GM13977 (cell line): ENCODE data around the gene KLHL26.

Experiments
- DNase-seq: peaks from one replicate; pipeline ENCODE4 v3.0.0; 2012; ENCODE audit warnings: low spot score
- in situ Hi-C: fragments of 300-500 bp; cut with MboI; formaldehyde crosslinking; loops from one replicate; pipeline ENCODE4 v1.12.0; 2022; ENCODE audit warnings: low sequenced_read_pairs, low pct_unique_long_range_greater_than_20kb, mixed read lengths, inconsistent platforms; ENCODE audit not compliant: unreplicated experiment
- TF ChIP-seq, protein P1 (sequence below): IDR thresholded peaks from 2 replicates; pipeline ENCODE4 v1.5.1; 2012; ENCODE audit warnings: mild to moderate bottlenecking, control low read depth; ENCODE audit not compliant: insufficient read depth; ENCODE audit errors: extremely low read depth, missing control alignments

The KLHL26 gene

DNA sequence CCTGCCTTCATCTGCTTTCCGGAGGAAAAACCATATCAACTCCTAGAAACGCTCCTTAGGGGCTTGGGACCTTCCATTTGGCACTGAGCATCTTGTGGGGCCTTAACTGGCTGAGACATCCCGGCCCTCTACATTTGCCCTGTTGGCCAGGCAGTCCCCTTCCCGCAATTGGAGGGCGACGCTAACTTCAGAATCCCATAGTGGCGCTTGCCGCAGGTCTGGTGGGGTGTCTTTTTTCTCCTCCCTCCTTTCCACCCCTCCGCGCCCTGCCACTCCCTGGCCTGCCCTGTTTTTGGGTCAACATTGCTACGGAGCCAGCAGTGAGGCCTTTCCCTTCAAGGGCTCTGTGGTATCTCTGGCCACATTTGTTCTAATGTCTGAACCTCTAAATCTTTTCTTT lies 33.1 kb downstream of the KLHL26 start:
- DNase-seq, result no peak
- in situ Hi-C loops, result no loop called here
- TF ChIP-seq, protein P1, sequence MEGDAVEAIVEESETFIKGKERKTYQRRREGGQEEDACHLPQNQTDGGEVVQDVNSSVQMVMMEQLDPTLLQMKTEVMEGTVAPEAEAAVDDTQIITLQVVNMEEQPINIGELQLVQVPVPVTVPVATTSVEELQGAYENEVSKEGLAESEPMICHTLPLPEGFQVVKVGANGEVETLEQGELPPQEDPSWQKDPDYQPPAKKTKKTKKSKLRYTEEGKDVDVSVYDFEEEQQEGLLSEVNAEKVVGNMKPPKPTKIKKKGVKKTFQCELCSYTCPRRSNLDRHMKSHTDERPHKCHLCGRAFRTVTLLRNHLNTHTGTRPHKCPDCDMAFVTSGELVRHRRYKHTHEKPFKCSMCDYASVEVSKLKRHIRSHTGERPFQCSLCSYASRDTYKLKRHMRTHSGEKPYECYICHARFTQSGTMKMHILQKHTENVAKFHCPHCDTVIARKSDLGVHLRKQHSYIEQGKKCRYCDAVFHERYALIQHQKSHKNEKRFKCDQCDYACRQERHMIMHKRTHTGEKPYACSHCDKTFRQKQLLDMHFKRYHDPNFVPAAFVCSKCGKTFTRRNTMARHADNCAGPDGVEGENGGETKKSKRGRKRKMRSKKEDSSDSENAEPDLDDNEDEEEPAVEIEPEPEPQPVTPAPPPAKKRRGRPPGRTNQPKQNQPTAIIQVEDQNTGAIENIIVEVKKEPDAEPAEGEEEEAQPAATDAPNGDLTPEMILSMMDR, result no peak

DNA sequence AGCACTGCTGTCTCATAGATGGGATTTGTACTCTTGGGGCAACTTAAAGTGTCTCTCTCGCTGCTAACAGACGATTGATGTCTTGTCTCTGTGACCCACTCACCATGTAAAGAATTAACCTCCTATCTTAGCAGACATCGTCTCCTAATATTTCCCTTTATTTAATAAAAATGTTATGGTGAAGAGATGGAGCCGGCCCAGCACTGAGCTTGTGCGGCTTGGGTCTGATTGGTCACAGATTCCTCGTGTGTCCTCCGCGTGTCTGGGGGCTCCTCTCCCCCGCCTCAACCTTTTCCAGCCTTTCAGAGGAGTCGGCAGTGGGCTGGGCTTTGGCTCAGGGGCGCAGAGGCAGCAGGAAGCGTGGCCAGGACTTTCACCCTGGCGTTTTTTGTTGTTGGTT lies 33.5 kb downstream of the KLHL26 start:
- DNase-seq, result no peak
- in situ Hi-C loops, result no loop called here
- TF ChIP-seq, protein P1, result no peak

DNA sequence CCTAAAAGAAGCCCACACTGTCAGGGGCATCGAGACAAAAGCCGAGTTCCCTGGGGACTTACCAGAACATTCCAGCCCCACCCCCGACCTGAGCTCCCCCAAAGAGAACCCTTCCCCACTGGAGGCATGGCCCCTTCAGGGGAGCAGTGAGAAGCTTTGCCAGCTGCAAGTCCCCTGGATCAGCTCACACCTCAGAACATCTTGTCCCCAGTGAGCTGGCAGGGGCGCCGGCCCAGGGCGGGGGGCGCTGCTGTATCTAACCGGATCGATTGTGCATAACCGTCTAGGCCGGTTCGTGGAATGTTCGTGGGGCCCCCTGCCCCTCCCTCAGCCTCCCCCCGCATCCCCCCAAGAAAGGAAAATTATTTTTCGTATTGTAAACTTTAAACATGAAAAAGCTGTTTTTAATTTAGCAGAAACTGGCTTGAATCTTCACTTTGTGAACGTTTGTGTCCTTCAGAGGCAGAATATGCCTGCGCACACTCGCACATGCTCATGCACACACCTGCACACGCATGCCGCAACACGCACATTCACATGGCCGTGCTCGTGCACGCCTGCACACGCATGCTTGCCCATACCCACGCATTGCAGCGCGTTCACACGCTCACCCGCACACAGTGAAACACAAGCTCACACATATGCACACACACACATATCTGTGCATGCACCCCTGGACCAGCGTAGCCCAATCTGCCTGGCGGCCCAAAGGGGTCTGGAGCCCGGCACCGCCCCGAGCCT lies 34.6 kb downstream of the KLHL26 start:
- in situ Hi-C loops, result no loop called here

DNA sequence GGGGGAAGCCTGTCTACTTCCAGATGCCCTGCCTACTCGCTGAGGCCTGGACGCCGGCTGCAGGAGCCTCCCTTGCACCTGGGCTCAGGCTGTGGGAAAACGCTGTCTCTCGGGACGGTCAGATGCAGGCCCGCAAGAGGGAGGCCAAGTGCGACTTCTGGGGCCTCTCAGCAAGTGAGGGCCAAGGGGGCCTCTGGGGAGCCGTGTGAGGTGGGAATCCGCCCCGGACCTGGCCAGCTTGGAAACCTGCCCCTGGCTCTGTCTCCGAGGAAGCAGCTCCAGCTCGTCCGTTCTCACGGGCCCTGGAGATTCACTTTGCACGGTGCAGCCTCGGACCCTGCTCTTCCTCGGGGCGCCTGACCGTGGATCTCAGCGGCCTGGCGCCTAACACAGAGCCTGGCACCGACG lies 35.2 kb downstream of the KLHL26 start:
- in situ Hi-C loops, result no loop called here
- TF ChIP-seq, protein P1, result no peak
- DNase-seq, result no peak

More for the DNA sequence above, 34.6 kb downstream of the KLHL26 start:
- TF ChIP-seq, protein P1, result no peak
- DNase-seq, result no peak

DNA sequence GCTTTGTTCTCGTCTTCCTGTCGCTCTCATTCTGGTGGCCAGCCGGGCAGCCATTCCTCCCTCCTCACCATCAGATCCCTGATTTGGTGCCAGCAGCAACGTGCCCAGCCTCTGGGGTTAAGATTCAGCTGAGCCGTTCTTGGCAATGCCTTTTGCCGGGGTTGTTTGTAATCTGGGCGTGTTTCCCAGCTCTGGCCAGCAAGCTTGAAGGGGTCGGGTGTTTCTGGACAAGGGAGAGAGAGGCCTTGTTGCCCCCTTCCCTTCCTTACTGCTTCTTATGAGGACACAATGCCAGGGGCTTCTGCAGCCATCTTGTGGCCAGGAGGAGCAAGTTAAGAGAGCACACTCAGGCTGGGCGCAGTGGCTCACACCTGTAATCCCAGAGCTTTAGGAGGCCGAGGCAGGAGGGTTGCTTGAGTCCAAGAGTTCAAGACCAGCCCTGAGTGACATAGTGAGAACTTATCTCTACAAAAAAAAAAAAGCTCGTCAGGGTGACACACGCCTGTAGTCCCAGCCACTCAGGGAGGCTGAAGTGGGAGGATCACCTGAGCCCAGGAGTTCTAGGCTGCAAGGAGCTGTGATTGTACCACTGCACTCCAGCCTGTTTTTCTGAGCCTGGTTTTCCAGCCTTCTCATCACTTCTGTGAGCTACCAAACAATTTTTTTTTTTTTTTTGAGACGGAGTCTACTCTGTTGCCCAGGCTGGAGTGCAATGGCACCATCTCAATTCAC lies 35.9 kb downstream of the KLHL26 start:
- TF ChIP-seq, protein P1, result peak; percentile 33
- in situ Hi-C loops, result no loop called here
- DNase-seq, result no peak

DNA sequence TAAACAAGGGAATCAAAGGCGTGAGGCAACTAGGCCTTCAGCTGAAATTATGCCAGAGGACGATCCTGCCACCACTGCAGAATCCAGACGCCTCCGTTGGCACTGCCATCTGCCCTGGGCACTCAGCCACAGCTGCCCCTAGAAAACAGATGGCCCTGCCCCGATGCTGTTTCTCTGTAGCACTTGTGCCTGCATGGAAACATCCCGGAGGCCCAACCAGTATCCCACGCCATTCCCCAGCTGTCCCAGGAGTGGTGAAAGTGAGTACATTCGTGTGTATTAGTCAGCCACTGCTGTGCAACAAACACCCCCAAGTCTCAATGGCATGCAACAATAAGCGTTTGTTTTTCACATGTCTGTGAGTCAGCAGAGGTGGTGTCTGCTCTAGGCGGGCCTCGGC lies 37.8 kb downstream of the KLHL26 start:
- in situ Hi-C loops, result no loop called here
- TF ChIP-seq, protein P1, result no peak
- no peak for DNase-seq
